Measurements from ENCODE around the gene TTC31.

TTC31 gene

GRCh38 chr2:74488643-74489481 is 6.0 kb downstream of the TTC31 start:
- DNase-seq (ENCODE audit: low read depth): no peak

GRCh38 chr2:74489906-74490305 is 7.0 kb downstream of the TTC31 start:
- no peak for DNase-seq (ENCODE audit: low read depth)

- DNase-seq (ENCODE audit: low read depth): no peak
Measured at GRCh38 chr2:74491648-74492544, 9.0 kb downstream of the TTC31 start.

GRCh38 chr2:74493546-74493945 is 10.7 kb downstream of the TTC31 start:
- DNase-seq (ENCODE audit: low read depth): no peak

DNA sequence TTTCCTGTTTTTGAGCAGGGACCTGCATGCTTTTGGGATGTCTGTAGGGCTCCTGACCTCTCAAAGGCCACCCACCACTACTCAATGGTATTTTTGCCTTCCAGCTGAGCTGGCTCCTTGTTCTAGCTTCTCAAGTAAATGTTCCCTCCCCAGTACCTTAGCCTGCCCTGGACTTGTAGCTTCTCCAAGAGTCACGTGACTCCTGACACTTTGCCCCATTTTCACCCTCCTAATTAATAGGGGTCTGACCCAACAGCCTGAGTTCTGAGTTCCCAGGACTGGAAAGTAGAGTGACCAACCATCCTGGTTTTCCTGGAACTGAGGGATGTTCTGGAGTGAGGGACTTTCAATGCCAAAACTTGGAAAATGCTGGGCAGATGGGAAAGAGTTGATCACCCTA is 12.6 kb downstream of the TTC31 start:
- no peak for DNase-seq (ENCODE audit: low read depth)

DNA sequence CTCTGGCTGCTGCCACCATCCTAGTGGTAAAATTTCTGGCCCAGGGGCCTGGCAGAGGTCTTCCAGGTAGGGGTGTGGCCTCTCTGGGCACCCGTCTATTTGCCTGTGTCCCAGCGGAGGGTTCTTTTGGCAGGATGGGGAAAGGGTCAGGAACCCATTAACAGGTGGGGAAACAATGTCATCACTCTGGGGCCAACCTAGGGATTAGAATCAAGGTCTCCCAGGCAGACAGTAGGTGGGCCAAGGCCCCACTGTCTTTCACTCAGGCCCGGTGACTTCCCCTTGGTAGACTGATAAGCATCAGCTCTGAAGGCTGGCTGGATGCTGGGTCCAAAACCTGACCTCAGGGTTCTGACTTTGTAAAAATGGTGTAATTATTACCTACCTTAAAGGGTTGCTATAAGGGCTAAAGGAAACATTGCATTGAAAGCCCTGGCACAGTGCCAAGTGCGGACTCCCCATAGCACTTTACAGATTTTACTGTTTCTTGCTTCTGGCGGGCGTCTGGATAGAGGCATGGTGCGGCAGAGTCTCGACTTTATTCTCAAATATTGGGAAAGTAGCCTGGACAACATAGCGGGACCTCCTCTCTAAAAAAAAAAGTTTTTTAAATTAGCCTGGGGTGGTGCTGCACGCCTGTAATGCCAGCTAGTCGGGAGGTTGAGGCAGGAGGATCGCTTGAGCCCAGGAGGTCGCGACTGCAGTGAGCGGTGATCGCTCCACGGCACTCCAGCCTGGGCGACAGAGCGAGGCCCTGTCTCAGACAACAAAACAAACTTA is 14.3 kb downstream of the TTC31 start:
- DNase-seq (ENCODE audit: low read depth): no peak

- DNase-seq (ENCODE audit: low read depth): no peak
Measured at GRCh38 chr2:74497777-74498499, 15.1 kb downstream of the TTC31 start.

- DNase-seq (ENCODE audit: low read depth): no peak
Measured at GRCh38 chr2:74498500-74499266, 15.8 kb downstream of the TTC31 start.

GRCh38 chr2:74499267-74499939 is 16.5 kb downstream of the TTC31 start, which contains the start of gene LBX2:
TSS of gene LBX2 (minus strand) at chr2:74499603. CDS start at chr2:74499537, 66 bp downstream.
- no peak for DNase-seq (ENCODE audit: low read depth)

DNA sequence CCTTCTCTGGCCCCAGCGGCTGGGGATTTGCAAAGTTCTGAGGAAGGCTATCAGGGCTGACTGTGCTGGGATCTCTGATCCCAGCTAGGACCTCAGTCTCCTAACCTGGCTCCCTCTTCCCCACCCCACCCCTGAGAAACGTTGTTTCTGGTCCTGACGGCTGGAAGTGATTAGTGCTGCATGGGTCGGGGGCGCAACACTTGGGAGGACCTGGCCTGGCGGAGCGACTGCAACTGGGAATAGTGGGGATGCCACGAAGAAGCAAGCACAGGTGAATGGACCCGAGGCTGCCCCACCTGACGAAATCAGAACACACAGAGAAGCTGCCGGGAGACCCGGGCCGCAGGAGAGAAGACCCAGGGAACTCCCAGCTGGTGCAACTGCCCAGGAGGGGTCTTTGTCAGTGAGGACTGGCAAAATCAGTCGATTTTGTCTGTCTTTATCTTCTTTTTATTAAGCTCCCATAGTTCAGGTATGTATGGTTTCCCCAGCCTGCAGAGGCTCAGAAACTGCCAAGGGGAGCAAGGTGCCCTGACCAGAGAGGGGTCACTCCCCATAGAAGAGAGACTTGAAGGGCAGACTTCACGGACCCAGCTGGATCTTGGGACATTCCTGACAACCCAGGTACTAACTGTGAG is 17.2 kb downstream of the TTC31 start:
- DNase-seq (ENCODE audit: low read depth): no peak

DNA sequence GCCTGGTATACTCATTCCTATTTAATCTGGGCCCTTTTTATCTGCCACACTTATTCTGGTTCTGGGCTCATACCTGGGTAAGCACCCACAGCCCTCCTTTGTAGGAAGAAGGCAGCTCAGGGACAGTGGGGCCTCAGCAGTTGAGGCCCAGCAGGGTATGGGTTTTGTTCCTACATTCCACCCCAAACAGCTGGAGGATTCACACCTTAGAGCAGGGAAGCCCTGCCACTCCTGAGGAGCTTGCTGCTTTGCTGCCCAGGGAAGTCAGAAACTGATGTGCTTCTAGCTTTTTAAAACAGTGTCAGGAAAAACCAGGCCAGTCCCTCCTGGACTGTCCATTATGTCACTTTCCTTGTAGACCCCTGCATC is 17.7 kb downstream of the TTC31 start:
- no peak for DNase-seq (ENCODE audit: low read depth)

GRCh38 chr2:74501335-74502071 is 18.6 kb downstream of the TTC31 start:
- no peak for DNase-seq (ENCODE audit: low read depth)

- DNase-seq (ENCODE audit: low read depth): no peak
Measured at GRCh38 chr2:74502147-74502719, 19.4 kb downstream of the TTC31 start.

DNA sequence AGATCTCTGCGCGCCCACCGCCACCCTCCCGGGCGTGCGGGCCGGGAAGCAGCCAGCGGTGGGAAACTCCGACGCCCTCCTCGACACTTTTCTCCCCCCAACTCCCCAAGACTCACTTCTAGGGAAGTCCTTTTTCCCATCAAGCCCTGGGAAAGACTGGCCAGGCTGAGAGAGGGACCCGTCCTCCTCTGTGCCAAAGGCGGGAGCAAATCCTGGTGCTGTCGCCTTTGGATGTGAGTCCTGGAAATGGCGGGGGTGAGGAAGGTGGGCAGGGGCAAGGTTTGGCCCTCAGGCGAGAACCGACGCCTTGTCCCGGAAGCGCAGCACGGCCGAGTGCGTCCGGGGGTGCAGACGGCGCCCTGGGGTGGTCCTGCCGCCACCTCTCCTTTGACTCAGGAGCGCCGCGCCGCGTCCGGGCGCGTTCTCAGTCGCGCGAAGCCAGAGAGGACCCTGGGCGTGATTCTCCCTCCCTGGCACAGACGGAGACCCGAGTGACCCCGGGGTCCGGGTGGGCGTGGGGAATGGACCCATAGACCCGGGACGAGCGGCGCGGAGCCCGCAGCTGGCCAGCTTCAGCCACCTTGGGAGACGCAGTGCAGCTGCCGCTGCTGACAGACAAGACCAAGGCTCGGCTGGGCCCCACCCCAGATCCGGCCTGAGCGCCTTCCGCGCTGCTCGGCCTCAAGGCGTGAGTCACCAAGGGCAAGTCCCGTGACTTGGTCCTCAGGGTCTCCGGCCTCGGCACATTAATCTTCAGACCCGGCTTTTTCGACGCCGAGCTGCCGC is 20.0 kb downstream of the TTC31 start:
- DNase-seq (ENCODE audit: low read depth): peak; percentile 85

GRCh38 chr2:74503506-74504475 is 20.9 kb downstream of the TTC31 start:
- DNase-seq (ENCODE audit: low read depth): peak; percentile 44

DNA sequence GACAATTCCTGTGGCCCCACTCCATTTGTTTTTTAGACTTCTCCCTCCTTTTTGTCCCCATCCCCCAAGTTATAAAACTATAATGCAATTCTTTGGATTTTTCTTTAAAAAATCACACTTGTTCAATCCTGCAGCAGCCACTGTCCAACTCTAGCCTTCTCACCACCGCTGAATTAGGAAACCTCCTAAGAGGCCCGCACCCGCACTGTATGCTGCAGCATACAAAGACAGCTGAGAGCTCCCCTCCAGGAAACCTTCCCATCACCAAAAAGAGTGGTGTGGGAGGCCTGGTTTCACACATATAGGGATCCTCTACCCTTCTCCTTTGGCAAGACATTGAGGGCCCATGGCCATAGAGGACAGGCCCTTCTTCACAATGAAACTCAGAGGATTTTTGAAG is 21.7 kb downstream of the TTC31 start:
- DNase-seq (ENCODE audit: low read depth): no peak
